GM21528 (cell line): ENCODE data around the gene ACTL9.

ENCODE experiments used
- ATAC-seq: cut with Tn5 transposase; IDR thresholded peaks from one replicate; pipeline ENCODE4 v1.9.1; 2021; ENCODE audit warnings: mild to moderate bottlenecking, moderate library complexity; ENCODE audit not compliant: unreplicated experiment, low FRiP score

The ACTL9 gene

GRCh38 chr19:8686549-8686948 is 12.0 kb downstream of the ACTL9 start:
- no peak for ATAC-seq

- ATAC-seq = no peak
These were observed 14.3 kb downstream of the ACTL9 start for GRCh38 chr19:8684001-8684902.

GRCh38 chr19:8682931-8683330 is 15.7 kb downstream of the ACTL9 start:
- ATAC-seq = no peak

GRCh38 chr19:8682472-8682871 is 16.1 kb downstream of the ACTL9 start:
- ATAC-seq = no peak

GRCh38 chr19:8681345-8682029 is 17.1 kb downstream of the ACTL9 start:
- ATAC-seq = no peak

DNA sequence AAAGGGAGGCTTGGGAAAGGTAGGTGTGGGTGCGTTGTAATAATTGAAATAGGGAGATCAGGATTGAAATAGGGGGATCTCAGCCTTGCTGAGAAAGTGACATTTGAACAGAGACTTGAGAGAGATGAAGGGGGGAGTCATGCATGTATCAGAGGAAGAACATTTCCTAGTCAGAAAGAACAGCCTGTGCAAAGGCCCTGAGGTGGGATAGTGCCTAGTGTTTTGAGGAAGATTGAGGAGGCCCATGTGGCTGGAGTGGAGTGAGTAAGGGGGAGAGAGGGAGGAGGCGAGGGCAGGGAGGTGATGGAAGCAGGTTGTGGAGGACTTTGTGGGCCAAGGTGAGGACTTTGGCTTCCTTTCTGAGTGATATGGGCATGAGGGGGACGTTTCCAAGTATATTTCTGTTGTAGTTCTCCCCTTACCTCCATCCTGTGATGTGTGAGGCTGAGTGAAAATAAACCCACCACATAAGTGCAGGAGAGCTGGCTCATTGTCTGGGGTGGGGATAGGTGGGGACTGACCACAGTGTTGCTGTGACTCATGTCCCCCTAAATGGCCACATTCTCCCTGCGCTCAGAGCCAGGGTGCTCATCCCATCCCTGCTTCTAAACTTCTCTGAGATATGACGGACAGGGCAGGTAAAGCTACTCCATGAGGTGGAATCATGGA is 17.8 kb downstream of the ACTL9 start:
- ATAC-seq = no peak

GRCh38 chr19:8678244-8678807 is 20.3 kb downstream of the ACTL9 start:
- no peak for ATAC-seq

DNA sequence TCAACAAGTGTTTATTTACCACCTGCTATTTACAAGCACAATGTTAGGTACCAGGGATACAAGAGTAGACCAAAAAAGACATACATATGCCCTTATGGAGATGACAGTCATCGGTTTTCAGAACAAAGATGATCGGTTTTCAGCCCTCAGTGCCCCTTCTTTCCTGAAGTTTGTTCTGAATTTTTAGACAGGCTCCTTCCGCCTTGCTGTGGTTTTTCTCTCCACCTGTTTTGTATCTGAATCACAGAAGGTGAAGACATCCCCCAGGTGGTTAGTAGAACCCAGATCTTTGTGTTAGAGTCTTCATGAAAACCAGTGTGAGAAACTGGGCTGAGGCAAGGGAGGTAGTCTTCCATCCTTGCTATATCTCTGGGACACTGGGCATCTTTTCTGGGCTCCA is 23.5 kb downstream of the ACTL9 start:
- no peak for ATAC-seq

DNA sequence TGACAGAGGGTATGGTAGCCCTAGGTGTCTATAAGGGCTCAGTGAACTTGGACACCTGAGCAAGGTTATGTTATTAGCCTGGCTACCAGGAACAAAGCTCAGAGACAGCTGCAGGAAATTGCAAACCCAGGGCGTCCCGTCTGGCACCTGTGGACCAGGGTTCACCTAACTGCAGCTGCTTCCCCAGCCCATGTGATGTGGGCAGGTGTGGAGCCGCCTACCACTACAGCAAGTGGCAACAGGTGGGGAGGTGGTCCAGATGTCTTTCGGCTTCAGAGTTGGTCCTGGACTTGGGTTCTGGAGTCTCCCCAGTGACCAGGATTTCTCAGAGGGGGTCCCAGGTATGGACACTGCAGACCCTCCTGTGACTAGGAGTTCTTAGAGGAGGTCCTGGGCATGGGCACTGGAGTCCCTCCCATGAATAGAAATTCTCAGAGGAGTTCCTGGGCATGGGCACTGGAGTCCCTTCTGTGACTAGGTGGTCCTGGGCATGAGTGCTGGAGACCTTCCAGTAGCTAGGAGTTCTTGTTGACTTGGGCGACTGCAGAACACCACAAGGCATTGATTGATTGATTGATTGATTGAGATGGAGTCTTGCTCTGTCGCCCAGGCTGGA is 25.2 kb downstream of the ACTL9 start:
- no peak for ATAC-seq

DNA sequence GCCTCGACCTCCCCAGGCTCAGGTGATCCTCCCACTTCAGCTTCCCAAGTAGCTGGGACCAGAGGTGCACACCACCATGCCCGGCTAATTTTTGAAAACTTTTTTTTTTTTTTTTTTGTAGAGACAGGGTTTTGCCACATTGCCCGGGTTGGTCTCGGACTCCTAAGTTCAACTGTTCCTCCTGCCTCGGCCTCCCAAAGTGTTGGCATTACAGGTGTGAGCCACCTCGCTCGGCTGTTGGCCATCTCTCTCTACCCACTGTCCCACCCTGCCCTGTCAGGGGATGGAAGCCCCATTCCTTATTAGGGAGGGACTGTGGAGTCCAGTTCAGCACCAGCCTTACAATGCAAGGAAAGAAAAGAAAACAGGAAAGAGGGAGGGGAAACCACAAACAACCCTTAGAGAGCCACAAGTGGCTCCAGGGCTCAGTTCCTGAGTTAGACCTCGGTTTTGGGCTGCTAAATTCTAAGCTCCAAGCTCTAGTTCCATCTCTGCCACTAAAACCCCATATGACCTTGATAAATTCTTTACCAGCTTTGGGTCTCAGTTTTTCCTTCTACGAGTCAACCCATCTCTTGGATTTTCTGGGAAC is 31.7 kb downstream of the ACTL9 start:
- no peak for ATAC-seq

GRCh38 chr19:8665468-8666213 is 33.0 kb downstream of the ACTL9 start:
- no peak for ATAC-seq

DNA sequence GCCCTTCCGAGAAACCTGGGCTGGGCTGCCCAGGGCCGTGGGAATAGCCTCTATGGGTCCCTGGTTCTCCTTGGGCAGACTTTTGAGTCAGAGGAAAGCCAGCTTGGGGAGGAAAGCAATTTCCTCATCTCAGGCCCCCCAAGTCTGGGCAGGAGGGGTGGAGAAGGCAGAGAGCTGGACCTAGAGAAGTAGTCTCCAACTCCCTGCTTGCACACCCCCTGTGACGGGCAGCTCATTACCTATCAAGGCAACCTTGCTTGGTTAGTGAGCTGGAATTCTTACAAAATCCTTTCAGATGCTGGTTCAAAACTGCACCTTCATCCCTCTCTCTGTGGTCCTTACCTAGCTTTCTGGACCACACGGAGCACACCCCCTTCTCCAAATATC is 33.9 kb downstream of the ACTL9 start:
- no peak for ATAC-seq

DNA sequence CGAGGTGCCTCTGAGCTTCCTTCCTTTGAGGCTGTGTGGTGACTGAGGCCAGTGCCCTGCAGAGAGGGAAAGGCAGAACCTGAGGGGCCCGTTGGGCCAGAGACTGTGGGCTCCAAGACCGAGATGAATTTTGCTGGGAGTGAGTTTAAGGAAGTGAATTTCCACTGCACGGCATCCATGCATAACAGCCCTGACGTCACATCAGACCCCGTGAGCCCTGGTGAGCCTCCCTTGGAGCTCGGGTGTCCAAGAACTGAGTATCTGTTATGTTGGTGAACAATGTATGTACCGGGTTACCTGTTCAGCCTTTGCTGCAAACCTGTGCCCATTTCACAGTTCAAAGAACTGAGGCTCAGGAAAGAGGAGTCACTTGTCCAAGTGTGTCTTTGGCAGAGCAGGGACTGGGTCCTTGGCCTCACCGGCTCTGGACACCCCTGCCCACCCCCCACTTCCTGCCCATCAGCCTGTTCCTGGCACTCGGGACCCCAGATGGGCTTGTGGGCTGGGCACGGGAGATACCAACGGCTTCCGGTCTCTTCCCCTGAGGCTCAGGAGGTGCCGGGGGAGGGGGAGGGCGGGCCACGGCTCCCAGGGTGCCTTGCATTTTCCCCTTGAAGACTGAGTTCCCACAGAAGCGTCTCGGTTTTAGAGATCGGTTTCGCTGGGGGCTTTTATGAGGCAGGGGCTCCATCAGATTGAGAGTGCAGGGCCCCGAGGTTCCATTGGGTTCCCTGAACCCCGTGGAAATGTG is 34.5 kb downstream of the ACTL9 start:
- ATAC-seq = no peak

GRCh38 chr19:8662263-8662662 is 36.3 kb downstream of the ACTL9 start:
- no peak for ATAC-seq

DNA sequence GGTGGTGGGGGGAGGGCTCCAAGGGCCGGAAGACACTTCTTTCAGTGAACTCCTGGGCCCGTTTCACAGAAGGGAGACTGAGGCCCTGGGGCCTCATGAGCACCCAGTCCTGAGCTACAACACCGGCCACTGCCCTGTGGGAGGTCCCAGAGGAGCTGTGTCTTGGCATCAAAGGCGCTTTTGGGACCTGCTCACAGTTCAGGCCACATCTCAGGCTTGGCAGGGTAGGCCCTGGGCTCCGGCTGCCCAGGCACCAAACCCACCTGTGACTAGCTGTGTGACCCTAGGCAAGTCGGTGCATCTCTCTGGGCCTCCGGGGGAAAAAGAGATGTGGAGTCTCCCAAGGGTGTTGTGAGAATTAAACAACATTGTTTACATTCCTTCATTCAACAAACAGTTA is 38.7 kb downstream of the ACTL9 start:
- ATAC-seq = no peak

GRCh38 chr19:8657869-8658268 is 40.7 kb downstream of the ACTL9 start:
- no peak for ATAC-seq

DNA sequence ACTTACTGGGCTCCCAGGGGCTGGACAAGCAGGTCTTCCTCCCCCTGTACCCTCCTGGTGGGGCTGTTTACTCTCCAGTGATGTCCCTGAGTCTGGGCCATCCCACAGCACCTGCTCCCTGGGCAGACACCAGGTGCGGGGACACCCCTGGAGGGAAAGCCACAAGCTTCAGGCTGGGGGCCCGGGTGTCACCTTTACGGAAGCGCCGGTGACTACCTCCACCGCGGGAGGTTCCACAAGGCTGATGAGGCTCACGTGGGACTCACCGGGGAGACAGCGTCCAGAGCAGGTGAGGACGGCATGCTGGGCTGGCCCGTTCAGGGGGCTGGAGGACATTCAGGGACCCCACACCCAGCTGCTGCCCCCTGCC is 43.3 kb downstream of the ACTL9 start:
- no peak for ATAC-seq

GRCh38 chr19:8654591-8655339 is 43.8 kb downstream of the ACTL9 start:
- ATAC-seq = no peak
